ENCODE results near the gene P2RX1.

Gene P2RX1

GRCh38 chr17:3879186-3879585, 37.1 kb downstream of the P2RX1 start:
- peak; percentile 69 for ATAC-seq
- TF ChIP-seq CSDC2 (CRISPR knock-in tag; IDR thresholded peaks at IDR 0.05) (no peak), TOX (CRISPR knock-in tag; IDR thresholded peaks at IDR 0.05; ENCODE audit: borderline replicate concordance) (no peak), POU6F1 (CRISPR knock-in tag; IDR thresholded peaks at IDR 0.05; ENCODE audit: borderline replicate concordance, low read depth) (no peak), SNAI2 (CRISPR knock-in tag; IDR thresholded peaks at IDR 0.05) (no peak), PPARA (CRISPR knock-in tag; IDR thresholded peaks at IDR 0.05; ENCODE audit: borderline replicate concordance) (no peak), PATZ1 (CRISPR knock-in tag; IDR thresholded peaks at IDR 0.05; ENCODE audit: borderline replicate concordance) (no peak), ESRRG (CRISPR knock-in tag; IDR thresholded peaks at IDR 0.05) (no peak), ARNTL (CRISPR knock-in tag; IDR thresholded peaks at IDR 0.05; ENCODE audit: borderline replicate concordance, low read depth) (no peak), ISL1 (CRISPR knock-in tag; IDR thresholded peaks at IDR 0.05) (no peak), ZFP30 (CRISPR knock-in tag; IDR thresholded peaks at IDR 0.05) (no peak), RARB (CRISPR knock-in tag; IDR thresholded peaks at IDR 0.05) (no peak), ZFP3 (CRISPR knock-in tag; IDR thresholded peaks at IDR 0.05) (no peak), ZC3H10 (CRISPR knock-in tag; IDR thresholded peaks at IDR 0.05) (no peak), ZNF70 (CRISPR knock-in tag; IDR thresholded peaks at IDR 0.05) (no peak), GLIS3 (CRISPR knock-in tag; IDR thresholded peaks at IDR 0.05) (no peak), TSHZ2 (CRISPR knock-in tag; IDR thresholded peaks at IDR 0.05) (no peak), OSR1 (CRISPR knock-in tag; IDR thresholded peaks at IDR 0.05) (no peak)

- TF ChIP-seq CSDC2 (CRISPR knock-in tag; IDR thresholded peaks at IDR 0.05) (no peak), RARB (CRISPR knock-in tag; IDR thresholded peaks at IDR 0.05) (no peak), PATZ1 (CRISPR knock-in tag; IDR thresholded peaks at IDR 0.05; ENCODE audit: borderline replicate concordance) (no peak), ZFP3 (CRISPR knock-in tag; IDR thresholded peaks at IDR 0.05) (no peak), ISL1 (CRISPR knock-in tag; IDR thresholded peaks at IDR 0.05) (no peak), ARNTL (CRISPR knock-in tag; IDR thresholded peaks at IDR 0.05; ENCODE audit: borderline replicate concordance, low read depth) (no peak), PPARA (CRISPR knock-in tag; IDR thresholded peaks at IDR 0.05; ENCODE audit: borderline replicate concordance) (no peak)
Observed at GRCh38 chr17:3877220-3877619, 39.0 kb downstream of the P2RX1 start.

GRCh38 chr17:3875317-3875716, 40.9 kb downstream of the P2RX1 start:
- TF ChIP-seq TOX (CRISPR knock-in tag; IDR thresholded peaks at IDR 0.05; ENCODE audit: borderline replicate concordance) (no peak), GLIS3 (CRISPR knock-in tag; IDR thresholded peaks at IDR 0.05) (no peak), ZNF70 (CRISPR knock-in tag; IDR thresholded peaks at IDR 0.05) (no peak), CSDC2 (CRISPR knock-in tag; IDR thresholded peaks at IDR 0.05) (no peak), BACH2 (CRISPR knock-in tag; IDR thresholded peaks at IDR 0.05; ENCODE audit: borderline replicate concordance) (no peak), SNAI2 (CRISPR knock-in tag; IDR thresholded peaks at IDR 0.05) (no peak), ISL1 (CRISPR knock-in tag; IDR thresholded peaks at IDR 0.05) (no peak), TCF4 (CRISPR knock-in tag; IDR thresholded peaks at IDR 0.05; ENCODE audit: borderline replicate concordance) (no peak), ZNF565 (CRISPR knock-in tag; conservative IDR thresholded peaks at IDR 0.05; ENCODE audit: low read depth) (no peak), ZFP30 (CRISPR knock-in tag; IDR thresholded peaks at IDR 0.05) (no peak), POU6F1 (CRISPR knock-in tag; IDR thresholded peaks at IDR 0.05; ENCODE audit: borderline replicate concordance, low read depth) (no peak), ESRRG (CRISPR knock-in tag; IDR thresholded peaks at IDR 0.05) (no peak), OSR1 (CRISPR knock-in tag; IDR thresholded peaks at IDR 0.05) (no peak)
- ATAC-seq, result no peak

More at GRCh38 chr17:3877220-3877619, 39.0 kb downstream of the P2RX1 start:
- no peak for ATAC-seq

Data from SK-N-SH treated with all-trans-retinoic acid at 6 μM for 48 hours (cell line).